Endothelial cell of umbilical vein (primary cell): ENCODE measurements around the gene SFMBT1. TPM values are rescaled to one million over a fixed set of nuclear protein-coding genes. Genes with fewer than 3 reads are reported as not detected.

ENCODE experiments used
- BruUV-seq: library from RNA; stranded (reverse); fragments of 400-500 nt; replicated peaks from 2 replicates; lab custom pipeline; 2021; lab: Mats Ljungman, UMichigan
- CTCF ChIA-PET: fragments of 300-600, 350-600 bp; sonication (Branson Sonifier 250); formaldehyde crosslinking; loops from one replicate; lab custom pipeline; 2021; ENCODE audit warnings: antibody characterized with exemption, inconsistent platforms; lab: Charles Lee
- POLR2A ChIA-PET: fragments of 300-600, 350-600 bp; sonication (Branson Sonifier 250); formaldehyde crosslinking; loops from one replicate; lab custom pipeline; 2021; ENCODE audit warnings: antibody characterized with exemption, inconsistent platforms; lab: Charles Lee
- DNase-seq: peaks from one replicate; pipeline ENCODE4 v3.0.0-alpha.2; 2011; ENCODE audit warnings: low read depth, low spot score
- FAIRE-seq: peaks from 2 replicates; lab custom pipeline; 2011; peaks lifted over from hg19 to GRCh38; lab: Jason Lieb, UNC
- H2AFZ ChIP-seq: 2 replicates; pipeline ENCODE4 v1.6.0; 2012; ENCODE audit warnings: low read depth, low read length, control low read depth, inconsistent platforms
- H3K27ac ChIP-seq: 2 replicates; pipeline ENCODE4 v1.5.1; 2011; ENCODE audit warnings: low read depth, mild to moderate bottlenecking, control low read depth, low read length, moderate library complexity; ENCODE audit not compliant: insufficient read depth
- H3K27me3 ChIP-seq, 2 experiments: 2 replicates each; pipeline versions ENCODE4 v1.6.0 to v1.6.1; 2011; ENCODE audit warnings: low read length in 2 of 2, mixed read lengths in 1 of 2; ENCODE audit not compliant: control insufficient read depth in 2 of 2, insufficient read depth in 2 of 2
- H3K36me3 ChIP-seq, 2 experiments: 2 replicates in 1 of 2; 3 replicates in 1 of 2; pipeline ENCODE4 v1.5.1; 2011; ENCODE audit warnings: low read length in 2 of 2, mild to moderate bottlenecking in 1 of 2, moderate library complexity in 1 of 2; ENCODE audit not compliant: control insufficient read depth in 2 of 2, insufficient read depth in 2 of 2; ENCODE audit errors: extremely low read depth in 1 of 2
- H3K4me1 ChIP-seq: 3 replicates; pipeline ENCODE4 v1.5.1; 2011; ENCODE audit warnings: mild to moderate bottlenecking, low read length; ENCODE audit not compliant: control insufficient read depth, insufficient read depth; ENCODE audit errors: extremely low read depth
- H3K4me2 ChIP-seq: 2 replicates; pipeline ENCODE4 v1.6.1; 2011; ENCODE audit warnings: low read length, control low read depth, mixed read lengths; ENCODE audit not compliant: insufficient read depth
- H3K4me3 ChIP-seq, 3 experiments: fragments of 200-600 bp in 1 of 3; sonication (generic), shearing (Covaris generic) in 1 of 3; replicated peaks in 1 of 3; 2 replicates each; pipeline ENCODE4 v1.5.1; 2011 to 2016; ENCODE audit warnings: control low read depth in 3 of 3, low read length in 3 of 3, mild to moderate bottlenecking in 2 of 3, inconsistent platforms in 1 of 3, low read depth in 1 of 3, moderate library complexity in 1 of 3; ENCODE audit not compliant: insufficient read depth in 1 of 3
- H3K79me2 ChIP-seq: 2 replicates; pipeline ENCODE4 v1.6.0; 2012; ENCODE audit warnings: low read length, inconsistent platforms; ENCODE audit not compliant: control insufficient read depth, insufficient read depth
- H3K9ac ChIP-seq: replicated peaks from 2 replicates; pipeline ENCODE3; 2011; ENCODE audit warnings: low read length, control low read depth; ENCODE audit not compliant: insufficient read depth; ENCODE audit errors: extremely low read depth
- H3K9me1 ChIP-seq: replicated peaks from 3 replicates; pipeline ENCODE4 v1.6.0; 2011; ENCODE audit warnings: mild to moderate bottlenecking, low read length; ENCODE audit not compliant: control insufficient read depth, insufficient read depth; ENCODE audit errors: extremely low read depth
- H3K9me3 ChIP-seq: replicated peaks from 2 replicates; pipeline ENCODE4 v1.5.1; 2012; ENCODE audit warnings: low read length, inconsistent platforms; ENCODE audit not compliant: control insufficient read depth, insufficient read depth
- H4K20me1 ChIP-seq: replicated peaks from 2 replicates; pipeline ENCODE3; 2011; ENCODE audit warnings: mild to moderate bottlenecking, low read length; ENCODE audit not compliant: control insufficient read depth, insufficient read depth; ENCODE audit errors: extremely low read depth
- CTCF ChIP-seq, 2 donors: IDR thresholded peaks; 1 replicate in 1 of 2; 2 replicates in 1 of 2; pipeline ENCODE4 v1.5.1; 2011; ENCODE audit warnings: low read length in 2 of 2, mild to moderate bottlenecking in 2 of 2, moderate library complexity in 2 of 2, control low read depth in 1 of 2, inconsistent platforms in 1 of 2, low read depth in 1 of 2; ENCODE audit not compliant: insufficient read depth in 1 of 2; ENCODE audit errors: extremely low read depth in 1 of 2
- MYC ChIP-seq: IDR thresholded peaks from one replicate; pipeline ENCODE4 v1.6.1; 2011; ENCODE audit warnings: mild to moderate bottlenecking, low read depth, low read length
- POLR2A ChIP-seq: IDR thresholded peaks from 2 replicates; pipeline ENCODE4 v1.6.1; 2012; ENCODE audit warnings: low read depth, mild to moderate bottlenecking, control low read depth, low read length
- POLR2AphosphoS5 ChIP-seq: IDR thresholded peaks from 2 replicates; pipeline ENCODE4 v1.6.1; 2012; ENCODE audit warnings: low read depth, mild to moderate bottlenecking, control low read depth, low read length, moderate library complexity; ENCODE audit not compliant: insufficient read depth
- dilution Hi-C: fragments of 300-500 bp; cut with MboI; formaldehyde crosslinking; loops from one replicate; pipeline ENCODE4 v1.15.0; 2019; ENCODE audit warnings: low sequenced_read_pairs; ENCODE audit not compliant: extremely low pct_ligation_motif_present
- intact Hi-C: fragments of 100-400 bp; cut with micrococcal nuclease; formaldehyde crosslinking; loops from one replicate; pipeline ENCODE4 v1.10.0; 2022
- polyA plus RNA-seq, 4 experiments: library from polyadenylated mRNA; depleted of rRNA in 3 of 4; stranded (reverse) in 3 of 4; unstranded in 1 of 4; fragments of >200 nt; gene quantifications; 2 replicates each; pipeline versions ENCODE4 v1.2.1 to v1.2.3, GENCODE V29; 2011 to 2012; ENCODE audit warnings: missing spikeins in 1 of 4
- total RNA-seq: library from RNA; stranded (reverse); gene quantifications from 2 replicates; pipeline ENCODE4 v1.2.3, GENCODE V29; 2021

Gene SFMBT1
- total and polyA plus RNA-seq, 2 donors (not counting 3 experiments of a cell fraction or from before 2014, with no cell fraction given): 1.8 to 6.0 TPM

GRCh38 chr3:53075743-53076140, 29.9 kb upstream of the SFMBT1 start:
- no peaks in the 10 kb centered on the region for H3K79me2 ChIP-seq
- POLR2A ChIA-PET: no interaction called here
- FAIRE-seq (no peak), DNase-seq (no peak)
- dilution Hi-C loops (no loop called here), intact Hi-C loops (no loop called here)
- no peaks in the 10 kb centered on the region for H3K9me1 ChIP-seq
- H3K27me3 ChIP-seq: no peaks in the 10 kb centered on the region
- H3K9ac ChIP-seq: no peak overlapping the region
- BruUV-seq: no TSS peak
- no peak overlapping the region for H3K27ac ChIP-seq
- CTCF ChIA-PET: interaction anchor here (0.9 kb wide), 1 partner anchor 139 kb away, joined by 3 read pairs; no protein-coding TSS in a partner anchor
- H3K4me3 ChIP-seq: no peak overlapping the region
- no peaks in the 10 kb centered on the region for H3K36me3 ChIP-seq
- no peak overlapping the region for H2AFZ ChIP-seq
- H3K4me1 ChIP-seq: peaks cover 8% of the 10 kb centered on the region
- no peaks in the 10 kb centered on the region for H4K20me1 ChIP-seq
- no peak overlapping the region for H3K4me2 ChIP-seq
- TF ChIP-seq POLR2AphosphoS5 (no peak), MYC (no peak), CTCF (IDR thresholded peaks at IDR 0.05; ENCODE audit: extremely low read depth in 1 of 2, insufficient read depth in 1 of 2, low read depth in 1 of 2, low read length in 2 of 2) (no peak), POLR2A (no peak)
- H3K9me3 ChIP-seq: no peaks in the 10 kb centered on the region
